Measurements from ENCODE around the gene PTGDS. TPM values are rescaled to one million over a fixed set of nuclear protein-coding genes. Genes with fewer than 3 reads are reported as not detected.

Gene PTGDS
- total and polyA plus RNA-seq, 9 donors: 5.8 to 191 (median 43.1) TPM

GRCh38 chr9:136942112-136942880 lies 35.0 kb upstream of the PTGDS start:
- Histone ChIP-seq H3K36me3 (no peaks in the 10 kb centered on the region), H3K9me3 (no peaks in the 10 kb centered on the region), H3K27ac (no peak overlapping the region), H3K4me1 (ENCODE audit: insufficient read depth) (peaks cover 7% of the 10 kb centered on the region), H3K4me3 (no peak overlapping the region), H3K27me3 (no peaks in the 10 kb centered on the region)
- DNase-seq: peak in 3 of 5 donors; percentile 22 to 48 (median 33)
- TF ChIP-seq EP300 (IDR thresholded peaks at IDR 0.05) (no peak), POLR2A (IDR thresholded peaks at IDR 0.05) (no peak)
- TF ChIP-seq, protein P1, sequence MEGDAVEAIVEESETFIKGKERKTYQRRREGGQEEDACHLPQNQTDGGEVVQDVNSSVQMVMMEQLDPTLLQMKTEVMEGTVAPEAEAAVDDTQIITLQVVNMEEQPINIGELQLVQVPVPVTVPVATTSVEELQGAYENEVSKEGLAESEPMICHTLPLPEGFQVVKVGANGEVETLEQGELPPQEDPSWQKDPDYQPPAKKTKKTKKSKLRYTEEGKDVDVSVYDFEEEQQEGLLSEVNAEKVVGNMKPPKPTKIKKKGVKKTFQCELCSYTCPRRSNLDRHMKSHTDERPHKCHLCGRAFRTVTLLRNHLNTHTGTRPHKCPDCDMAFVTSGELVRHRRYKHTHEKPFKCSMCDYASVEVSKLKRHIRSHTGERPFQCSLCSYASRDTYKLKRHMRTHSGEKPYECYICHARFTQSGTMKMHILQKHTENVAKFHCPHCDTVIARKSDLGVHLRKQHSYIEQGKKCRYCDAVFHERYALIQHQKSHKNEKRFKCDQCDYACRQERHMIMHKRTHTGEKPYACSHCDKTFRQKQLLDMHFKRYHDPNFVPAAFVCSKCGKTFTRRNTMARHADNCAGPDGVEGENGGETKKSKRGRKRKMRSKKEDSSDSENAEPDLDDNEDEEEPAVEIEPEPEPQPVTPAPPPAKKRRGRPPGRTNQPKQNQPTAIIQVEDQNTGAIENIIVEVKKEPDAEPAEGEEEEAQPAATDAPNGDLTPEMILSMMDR (IDR thresholded peaks at IDR 0.05): no peak
- 87 to 91% (median 88%) methylated on average over 49 to 60 of the region's 60 CpGs for WGBS, 3 donors
- intact Hi-C loops (cut with DNase I): loop anchor here in 1 of 4 donors (5.0 to 10.0 kb wide), 2 partner anchors 55 to 97 kb away; partner anchors contain the start of genes AJM1, PHPT1 and TRAF2

- no peaks in the 10 kb centered on the region for H3K9me3 ChIP-seq
- H3K4me3 ChIP-seq: no peak overlapping the region
- WGBS, 3 donors: 85 to 95% (median 89%) methylated on average over 14 to 16 of the region's 16 CpGs
- peak in 3 of 5 donors; percentile 17 to 42 (median 35) for DNase-seq
- no peak overlapping the region for H3K27ac ChIP-seq
- TF ChIP-seq, protein P1 (IDR thresholded peaks at IDR 0.05): no peak
- TF ChIP-seq EP300 (IDR thresholded peaks at IDR 0.05): no peak
- no peak for TF ChIP-seq POLR2A (IDR thresholded peaks at IDR 0.05)
- H3K27me3 ChIP-seq: no peaks in the 10 kb centered on the region
- H3K36me3 ChIP-seq: no peaks in the 10 kb centered on the region
- H3K4me1 ChIP-seq (ENCODE audit: insufficient read depth): peaks cover 7% of the 10 kb centered on the region
- intact Hi-C loops (cut with DNase I): loop anchor here in 1 of 4 donors (5.0 to 10.0 kb wide), 2 partner anchors 56 to 98 kb away; partner anchors contain the start of genes AJM1, PHPT1 and TRAF2
These were observed 34.4 kb upstream of the PTGDS start for GRCh38 chr9:136942881-136943230.

GRCh38 chr9:136943291-136944211 lies 33.8 kb upstream of the PTGDS start:
- Histone ChIP-seq H3K9me3 (no peaks in the 10 kb centered on the region), H3K36me3 (no peaks in the 10 kb centered on the region), H3K27ac (peak overlapping the region; percentile 4 to 73), H3K4me3 (peak overlapping the region; percentile 92), H3K27me3 (no peaks in the 10 kb centered on the region), H3K4me1 (ENCODE audit: insufficient read depth) (peaks cover 7% of the 10 kb centered on the region)
- peak in 2 of 5 donors; percentile 29 to 59 for DNase-seq
- intact Hi-C loops (cut with DNase I): loop anchor here in 1 of 4 donors (5.0 to 10.0 kb wide), 2 partner anchors 56 to 99 kb away; partner anchors contain the start of genes AJM1, PHPT1 and TRAF2
- 12 to 46% (median 13%) methylated on average over 24 to 61 of the region's 61 CpGs for WGBS, 3 donors
- TF ChIP-seq, protein P1 (IDR thresholded peaks at IDR 0.05): no peak
- no peak for TF ChIP-seq POLR2A (IDR thresholded peaks at IDR 0.05)

- Histone ChIP-seq H3K27me3 (no peaks in the 10 kb centered on the region), H3K4me3 (peak overlapping the region; percentile 92), H3K27ac (peak overlapping the region; percentile 4 to 73), H3K36me3 (no peaks in the 10 kb centered on the region), H3K9me3 (no peaks in the 10 kb centered on the region), H3K4me1 (ENCODE audit: insufficient read depth) (peaks cover 8% of the 10 kb centered on the region)
- WGBS, 3 donors: 0% methylated on average over 10 to 45 of the region's 45 CpGs
- intact Hi-C loops (cut with DNase I): loop anchor here in 1 of 4 donors (5.0 to 10.0 kb wide), 2 partner anchors 57 to 99 kb away; partner anchors contain the start of genes AJM1, PHPT1 and TRAF2
- no peak for TF ChIP-seq EP300 (IDR thresholded peaks at IDR 0.05)
- TF ChIP-seq POLR2A (IDR thresholded peaks at IDR 0.05): no peak
- TF ChIP-seq, protein P1 (IDR thresholded peaks at IDR 0.05): no peak
- DNase-seq: no peak
These were observed 33.1 kb upstream of the PTGDS start for GRCh38 chr9:136944212-136944518.
